HEK293 (cell line): ENCODE results near the gene MGST3.
A peak's percentile ranks its signal among the peaks of the same experiment; 100 is the strongest.

Source experiments
- ZBTB26 ChIP-seq: fragments of 450-650 bp; formaldehyde crosslinking; optimal IDR thresholded peaks from 2 replicates; pipeline ENCODE3; 2016; ENCODE audit warnings: missing biosample characterization, mild to moderate bottlenecking, missing genetic modification characterization
- TF ChIP-seq, protein P1 (sequence below): fragments of 450-650 bp; formaldehyde crosslinking; IDR thresholded peaks from 2 replicates; pipeline ENCODE4 v1.5.1; 2016; ENCODE audit warnings: missing biosample characterization, missing genetic modification characterization

GRCh38 chr1:165697881-165698760 lies 67.1 kb downstream of the MGST3 start, which contains the start of gene ALDH9A1:
- TF ChIP-seq, protein P1, sequence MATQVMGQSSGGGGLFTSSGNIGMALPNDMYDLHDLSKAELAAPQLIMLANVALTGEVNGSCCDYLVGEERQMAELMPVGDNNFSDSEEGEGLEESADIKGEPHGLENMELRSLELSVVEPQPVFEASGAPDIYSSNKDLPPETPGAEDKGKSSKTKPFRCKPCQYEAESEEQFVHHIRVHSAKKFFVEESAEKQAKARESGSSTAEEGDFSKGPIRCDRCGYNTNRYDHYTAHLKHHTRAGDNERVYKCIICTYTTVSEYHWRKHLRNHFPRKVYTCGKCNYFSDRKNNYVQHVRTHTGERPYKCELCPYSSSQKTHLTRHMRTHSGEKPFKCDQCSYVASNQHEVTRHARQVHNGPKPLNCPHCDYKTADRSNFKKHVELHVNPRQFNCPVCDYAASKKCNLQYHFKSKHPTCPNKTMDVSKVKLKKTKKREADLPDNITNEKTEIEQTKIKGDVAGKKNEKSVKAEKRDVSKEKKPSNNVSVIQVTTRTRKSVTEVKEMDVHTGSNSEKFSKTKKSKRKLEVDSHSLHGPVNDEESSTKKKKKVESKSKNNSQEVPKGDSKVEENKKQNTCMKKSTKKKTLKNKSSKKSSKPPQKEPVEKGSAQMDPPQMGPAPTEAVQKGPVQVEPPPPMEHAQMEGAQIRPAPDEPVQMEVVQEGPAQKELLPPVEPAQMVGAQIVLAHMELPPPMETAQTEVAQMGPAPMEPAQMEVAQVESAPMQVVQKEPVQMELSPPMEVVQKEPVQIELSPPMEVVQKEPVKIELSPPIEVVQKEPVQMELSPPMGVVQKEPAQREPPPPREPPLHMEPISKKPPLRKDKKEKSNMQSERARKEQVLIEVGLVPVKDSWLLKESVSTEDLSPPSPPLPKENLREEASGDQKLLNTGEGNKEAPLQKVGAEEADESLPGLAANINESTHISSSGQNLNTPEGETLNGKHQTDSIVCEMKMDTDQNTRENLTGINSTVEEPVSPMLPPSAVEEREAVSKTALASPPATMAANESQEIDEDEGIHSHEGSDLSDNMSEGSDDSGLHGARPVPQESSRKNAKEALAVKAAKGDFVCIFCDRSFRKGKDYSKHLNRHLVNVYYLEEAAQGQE (tag by site-specific recombination) = no peak
- peak; percentile 76 for TF ChIP-seq ZBTB26 (tag by site-specific recombination)
